ENCODE measurements around the gene TASP1. TPM values are rescaled to one million over a fixed set of nuclear protein-coding genes. Genes with fewer than 3 reads are reported as not detected.

The TASP1 gene
- total RNA-seq, 1 donor from 2014 or later, result 22.4 TPM

GRCh38 chr20:13447385-13448180, 191.1 kb downstream of the TASP1 start:
- H3K36me3 Mint-ChIP-seq (ENCODE audit: insufficient read depth), result peaks cover 6% of the 10 kb centered on the region
- H3K27me3 Mint-ChIP-seq, result no peaks in the 10 kb centered on the region
- H3K9me3 Mint-ChIP-seq (ENCODE audit: low read depth), result no peaks in the 10 kb centered on the region
- H3K4me1 Mint-ChIP-seq (ENCODE audit: low read depth), result no peaks in the 10 kb centered on the region
- no peak overlapping the region for H3K4me3 Mint-ChIP-seq (ENCODE audit: low read depth)
- DNase-seq (ENCODE audit: low spot score, unreplicated experiment), result no peak
- no peak for TF ChIP-seq CTCF (IDR thresholded peaks at IDR 0.05; ENCODE audit: unreplicated experiment)
- H3K27ac Mint-ChIP-seq, result no peak overlapping the region

- Mint-ChIP-seq H3K9me3 (ENCODE audit: low read depth) (peaks cover 17% of the 10 kb centered on the region), H3K4me1 (ENCODE audit: low read depth) (no peaks in the 10 kb centered on the region), H3K4me3 (ENCODE audit: low read depth) (no peak overlapping the region), H3K27ac (no peak overlapping the region), H3K27me3 (no peaks in the 10 kb centered on the region), H3K36me3 (ENCODE audit: insufficient read depth) (peaks cover 17% of the 10 kb centered on the region)
- no peak for TF ChIP-seq CTCF (IDR thresholded peaks at IDR 0.05; ENCODE audit: unreplicated experiment)
- DNase-seq (ENCODE audit: low spot score, unreplicated experiment), result no peak
These were observed 195.0 kb downstream of the TASP1 start for GRCh38 chr20:13443690-13444089.

- TF ChIP-seq CTCF (IDR thresholded peaks at IDR 0.05; ENCODE audit: unreplicated experiment), result no peak
- Mint-ChIP-seq H3K27ac (no peak overlapping the region), H3K4me1 (ENCODE audit: low read depth) (no peaks in the 10 kb centered on the region), H3K4me3 (ENCODE audit: low read depth) (no peak overlapping the region), H3K9me3 (ENCODE audit: low read depth) (peaks cover 17% of the 10 kb centered on the region), H3K27me3 (no peaks in the 10 kb centered on the region), H3K36me3 (ENCODE audit: insufficient read depth) (peaks cover 17% of the 10 kb centered on the region)
- no peak for DNase-seq (ENCODE audit: low spot score, unreplicated experiment)
These were observed 195.7 kb downstream of the TASP1 start for GRCh38 chr20:13442986-13443385.

GRCh38 chr20:13441388-13441787, 197.3 kb downstream of the TASP1 start:
- Mint-ChIP-seq H3K4me3 (ENCODE audit: low read depth) (no peak overlapping the region), H3K9me3 (ENCODE audit: low read depth) (peaks cover 17% of the 10 kb centered on the region), H3K36me3 (ENCODE audit: insufficient read depth) (peaks cover 17% of the 10 kb centered on the region), H3K27me3 (no peaks in the 10 kb centered on the region), H3K4me1 (ENCODE audit: low read depth) (no peaks in the 10 kb centered on the region), H3K27ac (no peak overlapping the region)
- DNase-seq (ENCODE audit: low spot score, unreplicated experiment), result no peak
- TF ChIP-seq CTCF (IDR thresholded peaks at IDR 0.05; ENCODE audit: unreplicated experiment), result no peak

GRCh38 chr20:13436530-13436929, 202.2 kb downstream of the TASP1 start:
- no peak for TF ChIP-seq CTCF (IDR thresholded peaks at IDR 0.05; ENCODE audit: unreplicated experiment)
- no peak overlapping the region for H3K4me3 Mint-ChIP-seq (ENCODE audit: low read depth)
- H3K27me3 Mint-ChIP-seq, result no peaks in the 10 kb centered on the region
- peaks cover 19% of the 10 kb centered on the region for H3K36me3 Mint-ChIP-seq (ENCODE audit: insufficient read depth)
- no peak overlapping the region for H3K27ac Mint-ChIP-seq
- no peaks in the 10 kb centered on the region for H3K4me1 Mint-ChIP-seq (ENCODE audit: low read depth)
- no peak for DNase-seq (ENCODE audit: low spot score, unreplicated experiment)
- H3K9me3 Mint-ChIP-seq (ENCODE audit: low read depth), result peaks cover 17% of the 10 kb centered on the region

All from progenitor cell of endocrine pancreas (in vitro differentiated cells).